Stimulated activated CD8-positive, alpha-beta memory T cell treated with anti-CD3 and anti-CD28 coated beads, Interleukin-2, amount 100 ng/mL, for 1 hour (primary cell): Measurements from ENCODE around the gene NCBP3.
A peak's percentile ranks its signal among the peaks of the same experiment; 100 is the strongest.

Source experiments
- DNase-seq, 2 donors: peaks; one replicate each; pipeline ENCODE4 v3.0.0-alpha.2; 2020; ENCODE audit warnings: low read depth in 2 of 2

NCBP3 gene

GRCh38 chr17:3755335-3756030, 90.6 kb downstream of the NCBP3 start:
- DNase-seq, result no peak

- DNase-seq, result peak; percentile 48 to 65
Observed at GRCh38 chr17:3754458-3755334, 91.3 kb downstream of the NCBP3 start.

GRCh38 chr17:3754066-3754457, 92.0 kb downstream of the NCBP3 start:
- DNase-seq, result no peak

- DNase-seq, result no peak
Observed at GRCh38 chr17:3753624-3754023, 92.4 kb downstream of the NCBP3 start.
